HG02852 (cell line): ENCODE results near the gene VAT1L.
"Not testable (repeated sequence)": the region's sequence is repeated elsewhere in the genome, so short reads cannot be mapped to it uniquely, and the experiment has no call there.

Experiments used
- ATAC-seq: cut with Tn5 transposase; IDR thresholded peaks from one replicate; pipeline ENCODE4 v1.9.1; 2021; ENCODE audit warnings: mild to moderate bottlenecking, moderate library complexity; ENCODE audit not compliant: unreplicated experiment

VAT1L gene

DNA sequence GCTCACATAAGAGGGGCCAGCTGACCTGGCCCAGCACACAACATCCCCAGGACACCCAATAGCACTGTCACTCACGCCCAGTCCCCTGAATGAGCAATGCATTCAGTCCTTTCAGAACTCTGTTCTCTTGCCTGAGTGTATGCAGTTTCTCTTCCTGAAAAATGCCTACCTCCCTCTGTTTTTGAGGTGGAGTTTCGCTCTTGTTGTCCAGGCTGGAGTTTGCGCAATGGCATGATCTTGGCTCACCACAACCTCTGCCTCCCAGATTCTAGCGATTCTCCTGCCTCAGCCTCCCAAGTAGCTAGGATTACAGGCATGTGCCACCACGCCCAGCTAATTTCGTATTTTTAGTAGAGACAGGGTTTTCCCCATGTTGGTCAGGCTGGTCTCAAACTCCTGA lies 159.2 kb downstream of the VAT1L start:
- not testable (repeated sequence) for ATAC-seq

- ATAC-seq: no peak
Measured at GRCh38 chr16:77948835-77949234, 160.5 kb downstream of the VAT1L start.

GRCh38 chr16:77949445-77949844 lies 161.1 kb downstream of the VAT1L start:
- ATAC-seq: no peak

DNA sequence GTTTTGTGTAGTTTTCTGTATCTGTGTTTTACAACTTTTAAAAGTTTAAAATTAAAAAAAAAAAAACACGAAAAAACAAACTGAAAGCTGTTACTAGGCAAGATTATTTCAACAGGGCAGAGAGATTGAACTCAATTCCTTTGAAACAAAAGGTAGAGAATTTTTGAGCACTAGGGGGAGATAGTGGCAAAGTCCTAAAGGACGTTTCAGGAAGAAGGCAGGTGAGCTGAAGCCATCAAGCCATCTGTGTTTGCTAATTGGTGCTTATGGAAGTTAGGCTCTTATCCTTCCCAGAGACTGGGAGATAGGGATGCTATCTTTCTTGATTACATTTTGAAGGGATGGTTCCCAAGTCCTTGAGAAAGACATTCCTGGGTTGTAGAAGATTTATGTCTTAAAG lies 163.4 kb downstream of the VAT1L start:
- no peak for ATAC-seq

- no peak for ATAC-seq
Measured at GRCh38 chr16:77955127-77955526, 166.8 kb downstream of the VAT1L start.

GRCh38 chr16:77956231-77956630 lies 167.9 kb downstream of the VAT1L start:
- no peak for ATAC-seq

DNA sequence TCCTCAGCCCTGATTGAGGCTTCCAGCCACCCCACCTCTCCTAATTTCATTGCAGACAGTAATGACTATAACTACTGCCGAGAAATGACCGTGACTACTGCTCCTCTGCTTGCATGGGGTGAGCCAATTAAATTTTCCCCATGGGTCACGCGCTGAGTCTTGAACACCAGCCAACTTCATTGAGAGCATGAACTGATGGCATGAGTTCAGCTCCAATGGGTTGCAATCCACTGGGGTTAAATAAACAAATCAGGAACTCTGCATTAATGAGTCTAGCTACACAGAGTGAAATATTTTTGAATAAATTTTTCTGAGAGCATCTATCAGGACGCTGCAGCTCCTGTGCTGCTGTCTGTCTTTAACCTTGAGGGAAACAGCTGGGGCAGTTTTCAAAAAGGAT lies 172.4 kb downstream of the VAT1L start:
- no peak for ATAC-seq

DNA sequence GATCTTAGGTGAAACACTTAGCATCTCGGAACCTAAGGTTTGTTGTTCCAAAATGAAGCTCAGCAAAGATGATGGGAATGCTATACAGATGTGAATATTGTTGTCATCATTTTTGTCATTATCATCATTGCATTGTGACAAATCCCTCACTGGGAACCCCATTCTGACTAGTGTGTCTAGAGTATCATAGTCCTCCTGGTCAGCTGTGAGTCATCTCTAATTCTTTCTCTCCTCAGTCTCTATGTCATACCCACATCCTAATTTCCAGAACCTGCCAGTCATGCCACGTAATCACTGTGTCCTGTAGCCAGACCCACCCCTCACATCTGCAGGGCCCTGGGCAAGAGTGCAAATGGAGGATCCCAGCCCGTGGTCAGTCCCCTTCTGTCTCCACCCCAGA lies 173.4 kb downstream of the VAT1L start:
- no peak for ATAC-seq

- no peak for ATAC-seq
Measured at GRCh38 chr16:77962689-77963088, 174.3 kb downstream of the VAT1L start.

DNA sequence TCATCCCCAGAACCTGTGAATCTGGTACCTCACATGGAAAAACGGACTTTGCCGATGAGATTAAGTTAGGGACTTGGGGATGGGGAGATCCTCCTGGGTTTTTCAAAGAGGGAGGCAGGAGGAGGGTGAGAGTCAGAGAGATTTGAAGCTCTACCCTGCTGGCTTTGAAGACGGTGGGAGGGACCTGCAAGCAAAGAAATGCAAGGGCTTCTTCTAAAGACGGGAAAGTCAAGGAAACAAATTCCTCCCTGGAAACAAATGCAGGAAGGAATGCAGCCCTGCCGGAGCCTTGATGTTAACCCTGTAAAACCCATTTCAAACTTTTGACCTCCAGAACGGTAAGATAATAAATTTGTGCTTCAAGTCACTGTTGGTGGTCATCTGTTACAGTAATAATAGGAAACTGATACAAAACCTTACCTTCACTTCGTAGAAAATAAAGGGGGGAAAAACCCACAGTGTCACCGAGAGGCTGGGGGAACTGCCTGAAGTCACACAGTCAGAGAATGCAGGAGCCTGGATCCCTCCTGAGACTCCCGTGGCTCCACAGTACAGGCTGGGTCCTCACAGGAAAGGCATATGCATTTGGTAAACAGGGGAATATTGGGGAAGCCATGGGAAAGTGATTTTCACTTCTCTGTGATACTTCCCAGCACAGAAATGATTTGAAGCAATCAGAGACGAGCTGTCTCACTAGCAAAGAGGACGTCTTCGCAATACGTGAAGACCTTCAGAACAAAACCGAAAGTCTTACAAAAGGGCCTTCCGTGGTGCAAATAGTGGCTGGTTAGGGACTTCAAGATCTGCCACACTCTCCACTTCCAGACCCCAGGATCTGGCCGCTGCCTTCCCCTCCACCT lies 175.1 kb downstream of the VAT1L start:
- peak; percentile 73 for ATAC-seq

DNA sequence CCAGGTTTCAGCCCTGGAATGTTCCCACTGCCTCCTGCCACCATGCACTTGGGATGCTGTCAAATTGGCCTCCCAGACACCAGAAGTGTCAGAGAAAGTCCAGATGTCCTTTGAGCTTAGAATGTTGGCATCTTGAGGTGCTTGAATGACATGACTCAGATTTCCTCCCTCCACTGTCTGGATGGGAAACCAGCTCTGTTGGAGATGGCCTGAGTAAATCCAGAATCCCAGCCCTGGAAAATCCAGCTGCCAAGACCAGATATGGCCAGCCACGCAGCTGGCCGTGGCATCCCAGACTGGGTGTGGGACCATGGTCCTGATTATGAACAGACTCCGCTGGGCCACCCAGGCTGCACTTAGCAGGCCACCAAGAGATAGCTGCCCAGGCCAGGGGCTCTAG lies 177.0 kb downstream of the VAT1L start:
- ATAC-seq: no peak

- no peak for ATAC-seq
Measured at GRCh38 chr16:77967054-77967904, 178.9 kb downstream of the VAT1L start.

DNA sequence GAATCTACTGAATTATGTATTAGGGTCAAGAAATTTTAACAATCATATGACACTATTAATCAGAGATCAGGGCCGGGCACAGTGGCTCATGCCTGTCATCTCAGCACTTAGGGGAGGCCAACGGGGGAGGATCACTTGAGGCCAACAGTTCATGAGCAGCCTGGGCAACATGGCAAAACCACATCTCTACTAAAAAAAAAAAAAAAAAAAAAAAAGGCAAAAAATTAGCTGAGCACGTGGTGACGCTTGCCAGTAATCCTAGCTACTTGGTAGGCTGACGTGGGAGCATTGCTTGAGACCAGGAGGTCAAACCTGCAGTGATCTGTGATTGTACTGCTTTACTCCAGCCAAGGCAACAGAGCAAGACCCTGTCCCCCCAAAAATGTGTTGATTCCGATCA lies 181.5 kb downstream of the VAT1L start:
- no peak for ATAC-seq

DNA sequence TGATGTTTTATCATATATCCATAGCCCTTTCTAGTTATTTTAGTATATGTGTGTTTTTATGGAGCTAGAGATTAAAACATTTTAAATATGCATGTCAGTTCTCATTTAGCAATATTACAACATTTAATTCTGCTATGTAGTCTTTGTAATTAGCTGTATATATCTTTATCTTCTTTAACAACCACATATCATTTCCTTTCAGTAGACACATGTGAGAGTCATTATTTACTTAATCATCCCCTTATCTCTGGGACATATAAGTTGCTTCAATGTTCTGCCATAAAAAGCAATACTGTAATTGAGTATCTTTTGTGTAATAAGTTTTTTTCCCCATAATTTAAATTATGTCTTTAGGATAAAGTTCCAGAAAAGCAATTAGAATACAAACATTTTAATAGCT lies 182.0 kb downstream of the VAT1L start:
- no peak for ATAC-seq

- ATAC-seq: peak; percentile 83
Measured at GRCh38 chr16:77971306-77972061, 183.1 kb downstream of the VAT1L start.

DNA sequence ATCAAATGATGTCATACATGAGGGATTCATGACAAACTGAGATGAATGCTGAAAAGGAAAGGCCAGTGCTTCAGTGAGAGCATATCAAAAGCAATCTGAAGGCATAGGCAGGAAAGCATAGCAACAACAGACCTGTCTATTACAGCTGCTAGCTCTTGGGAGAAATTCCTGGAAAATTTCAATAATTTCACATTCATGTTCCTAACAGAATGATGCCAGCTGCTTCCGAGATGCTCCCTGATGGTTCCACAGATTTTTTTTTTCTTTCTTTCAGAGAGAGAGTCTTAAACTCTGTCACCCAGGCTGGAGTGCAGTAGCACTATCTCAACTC lies 183.7 kb downstream of the VAT1L start:
- ATAC-seq: no peak

DNA sequence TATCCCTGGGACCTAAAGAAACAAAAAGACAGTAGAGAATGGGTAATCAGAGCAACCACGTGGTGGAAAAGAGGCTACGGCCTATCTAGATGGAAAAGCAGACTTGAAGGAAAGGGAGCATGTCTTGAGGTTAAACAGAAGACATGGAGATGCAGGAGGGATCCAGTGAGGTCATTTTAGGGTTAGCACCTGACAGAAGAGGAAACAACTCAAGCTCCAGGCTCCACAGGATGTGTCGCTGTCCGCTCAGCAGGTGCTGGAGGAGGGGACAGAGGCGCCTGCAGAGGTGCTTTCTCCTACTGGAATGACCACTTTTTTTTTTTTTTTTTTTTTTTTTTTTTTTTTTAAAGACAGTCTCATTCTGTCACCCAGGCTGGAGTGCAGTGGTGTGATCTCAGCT lies 186.5 kb downstream of the VAT1L start:
- ATAC-seq: no peak

DNA sequence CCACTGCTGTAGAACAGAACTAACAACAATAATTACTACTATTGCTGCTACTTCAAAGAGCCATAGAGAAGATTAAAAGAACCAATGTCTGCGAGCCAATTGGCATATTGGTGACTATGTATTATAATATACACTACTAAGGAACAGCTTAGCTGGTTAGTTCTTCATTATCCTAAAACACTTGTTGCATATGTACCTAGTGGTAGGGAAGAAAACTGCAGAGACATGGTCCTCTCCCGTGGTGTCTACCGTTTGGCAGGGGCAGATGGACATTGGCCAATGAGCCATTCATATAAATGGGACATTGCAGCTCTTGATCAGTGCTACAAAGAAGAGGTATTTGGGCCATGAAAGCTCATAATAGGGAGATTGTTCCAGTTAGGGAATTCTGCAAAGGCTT lies 187.6 kb downstream of the VAT1L start:
- no peak for ATAC-seq

DNA sequence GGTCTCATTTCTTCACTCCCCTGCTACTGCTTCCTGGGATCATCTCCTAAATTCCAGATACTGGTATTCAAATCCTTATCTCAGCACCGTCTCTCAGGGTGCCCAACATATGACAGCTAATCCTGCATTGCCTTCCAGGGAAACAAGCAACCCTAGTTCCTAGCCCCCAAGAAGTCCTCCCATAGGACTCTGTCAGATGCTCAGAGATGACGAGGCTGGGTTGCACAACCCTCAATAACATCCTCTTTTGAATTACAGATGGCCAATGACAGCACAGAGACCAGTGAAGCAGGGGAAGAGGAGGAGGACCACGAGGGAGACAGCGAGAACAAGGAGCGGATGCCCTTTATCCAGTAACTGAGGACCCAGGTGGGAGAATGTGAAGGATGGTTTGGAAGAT lies 189.0 kb downstream of the VAT1L start:
- ATAC-seq: no peak

DNA sequence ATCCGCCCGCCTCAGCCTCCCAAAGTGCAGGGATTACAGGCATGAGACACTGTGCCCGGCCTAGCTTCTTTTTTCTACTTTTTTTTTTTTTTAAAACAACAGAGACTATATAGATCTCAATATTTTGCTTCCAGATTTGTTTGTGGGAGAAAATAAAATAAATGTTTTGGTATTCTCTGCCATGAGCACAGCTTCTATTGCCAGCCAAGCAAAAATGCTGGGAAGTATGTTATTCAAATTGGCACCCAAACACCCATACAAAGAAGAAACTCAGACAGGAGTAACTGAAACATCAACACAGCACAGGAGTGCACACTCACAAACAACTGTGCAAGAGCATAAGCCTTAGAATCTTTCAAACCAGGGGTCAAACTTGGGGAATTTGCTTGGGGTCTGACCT lies 196.7 kb downstream of the VAT1L start:
- ATAC-seq: no peak

GRCh38 chr16:77986011-77986740 lies 197.8 kb downstream of the VAT1L start:
- ATAC-seq: no peak
